H9 (cell line): ENCODE measurements around the gene TRIO. TPM values are rescaled to one million over a fixed set of nuclear protein-coding genes. Genes with fewer than 3 reads are reported as not detected.

Experiments used
- DNase-seq: peaks from one replicate; pipeline ENCODE4 v3.0.0-alpha.2; 2017
- H2AFZ ChIP-seq: one replicate; pipeline ENCODE4 v1.6.1; 2013; ENCODE audit warnings: mild to moderate bottlenecking, low read length, control low read depth, moderate library complexity
- H2AK5ac ChIP-seq: 2 replicates; pipeline ENCODE4 v1.6.1; 2013; ENCODE audit warnings: low read length, control low read depth, mixed read lengths; ENCODE audit not compliant: insufficient read length
- H2BK120ac ChIP-seq: one replicate; pipeline ENCODE4 v1.6.1; 2013; ENCODE audit warnings: low read depth, mild to moderate bottlenecking, low read length, control low read depth, inconsistent platforms; ENCODE audit not compliant: poor library complexity, severe bottlenecking
- H2BK12ac ChIP-seq: 2 replicates; pipeline ENCODE4 v1.6.1; 2013; ENCODE audit warnings: low read length, control low read depth, mixed read lengths, low read depth; ENCODE audit not compliant: insufficient read length
- H2BK15ac ChIP-seq: 2 replicates; pipeline ENCODE4 v1.6.1; 2013; ENCODE audit warnings: low read depth, low read length, control low read depth
- H2BK20ac ChIP-seq: one replicate; pipeline ENCODE4 v1.6.1; 2013; ENCODE audit warnings: low read depth, mild to moderate bottlenecking, low read length, control low read depth, inconsistent platforms; ENCODE audit not compliant: poor library complexity, severe bottlenecking
- H2BK5ac ChIP-seq: 2 replicates; pipeline ENCODE4 v1.6.1; 2013; ENCODE audit warnings: low read length, control low read depth, mixed read lengths; ENCODE audit not compliant: insufficient read length
- H3K14ac ChIP-seq: 2 replicates; pipeline ENCODE4 v1.6.1; 2013; ENCODE audit warnings: low read length, control low read depth; ENCODE audit not compliant: insufficient read depth
- H3K18ac ChIP-seq: 2 replicates; pipeline ENCODE4 v1.6.1; 2013; ENCODE audit warnings: low read depth, mild to moderate bottlenecking, mixed read lengths, low read length, control low read depth; ENCODE audit not compliant: insufficient read length
- H3K23ac ChIP-seq: 2 replicates; pipeline ENCODE4 v1.6.1; 2013; ENCODE audit warnings: low read length, control low read depth, mixed read lengths, low read depth; ENCODE audit not compliant: insufficient read length
- H3K23me2 ChIP-seq: 2 replicates; pipeline ENCODE4 v1.6.1; 2013; ENCODE audit warnings: low read depth, mild to moderate bottlenecking, mixed read lengths, low read length, control low read depth; ENCODE audit not compliant: insufficient read length, poor library complexity, severe bottlenecking
- H3K27ac ChIP-seq: 2 replicates; pipeline ENCODE4 v1.5.1; 2013; ENCODE audit warnings: low read length, control low read depth, mixed read lengths, low read depth; ENCODE audit not compliant: insufficient read length
- H3K27me3 ChIP-seq: 2 replicates; pipeline ENCODE4 v1.6.1; 2013; ENCODE audit warnings: low read length, control low read depth, inconsistent platforms; ENCODE audit not compliant: insufficient read depth
- H3K4ac ChIP-seq: 2 replicates; pipeline ENCODE4 v1.6.1; 2013; ENCODE audit warnings: low read depth, mild to moderate bottlenecking, control low read depth, inconsistent platforms, low read length, moderate library complexity
- H3K4me1 ChIP-seq: 2 replicates; pipeline ENCODE4 v1.6.1; 2013; ENCODE audit warnings: low read length, control low read depth, inconsistent platforms; ENCODE audit not compliant: insufficient read depth
- H3K4me2 ChIP-seq: 2 replicates; pipeline ENCODE4 v1.6.1; 2013; ENCODE audit warnings: low read length, control low read depth, mixed read lengths; ENCODE audit not compliant: insufficient read length, insufficient read depth
- H3K56ac ChIP-seq: 2 replicates; pipeline ENCODE4 v1.6.1; 2013; ENCODE audit warnings: low read depth, mild to moderate bottlenecking, mixed read lengths, low read length, control low read depth; ENCODE audit not compliant: insufficient read length
- H3K79me1 ChIP-seq: 2 replicates; pipeline ENCODE4 v1.6.1; 2013; ENCODE audit warnings: low read depth, mild to moderate bottlenecking, moderate library complexity, low read length, control low read depth, inconsistent platforms; ENCODE audit not compliant: insufficient read depth, poor library complexity, severe bottlenecking
- H3K79me2 ChIP-seq: 2 replicates; pipeline ENCODE4 v1.6.1; 2013; ENCODE audit warnings: low read length, control low read depth, inconsistent platforms; ENCODE audit not compliant: insufficient read depth
- H3K9ac ChIP-seq: 2 replicates; pipeline ENCODE4 v1.6.1; 2013; ENCODE audit warnings: low read length, control low read depth, mixed read lengths; ENCODE audit not compliant: insufficient read length; ENCODE audit errors: extremely low read depth
- H3K9me3 ChIP-seq: one replicate; pipeline ENCODE4 v1.6.1; 2013; ENCODE audit warnings: low read depth, low read length, inconsistent platforms; ENCODE audit not compliant: control insufficient read depth
- H3T11ph ChIP-seq: one replicate; pipeline ENCODE4 v1.6.1; 2013; ENCODE audit warnings: mild to moderate bottlenecking, low read length, control low read depth, inconsistent platforms
- H4K20me1 ChIP-seq: one replicate; pipeline ENCODE4 v1.6.1; 2013; ENCODE audit not compliant: control insufficient read depth, insufficient read length, insufficient read depth
- H4K5ac ChIP-seq: 2 replicates; pipeline ENCODE4 v1.6.1; 2013; ENCODE audit warnings: low read depth, mild to moderate bottlenecking, mixed read lengths, low read length, control low read depth; ENCODE audit not compliant: insufficient read length
- H4K8ac ChIP-seq: replicated peaks from 2 replicates; pipeline ENCODE4 v1.6.1; 2013; ENCODE audit warnings: low read length, control low read depth, mixed read lengths, low read depth; ENCODE audit not compliant: insufficient read length
- H4K91ac ChIP-seq: 2 replicates; pipeline ENCODE4 v1.6.1; 2013; ENCODE audit warnings: low read depth, mild to moderate bottlenecking, moderate library complexity, mixed read lengths, low read length, control low read depth; ENCODE audit not compliant: insufficient read length
- H3K27ac Mint-ChIP-seq, 3 experiments: 2 replicates in 2 of 3; 3 replicates in 1 of 3; pipeline ENCODE4 v1.8.0; 2020 to 2021; ENCODE audit warnings: mixed read lengths in 3 of 3, mild to moderate bottlenecking in 1 of 3, moderate library complexity in 1 of 3
- H3K27me3 Mint-ChIP-seq: 2 replicates; pipeline ENCODE4 v1.8.0; 2021; ENCODE audit warnings: low read depth, mild to moderate bottlenecking, moderate library complexity, mixed read lengths
- H3K36me3 Mint-ChIP-seq, 3 experiments: 2 replicates in 2 of 3; 3 replicates in 1 of 3; pipeline ENCODE4 v1.8.0; 2020 to 2021; ENCODE audit warnings: low read depth in 3 of 3, mixed read lengths in 3 of 3; ENCODE audit not compliant: insufficient read depth in 1 of 3
- H3K4me1 Mint-ChIP-seq, 2 experiments: 2 replicates each; pipeline ENCODE4 v1.8.0; 2020; ENCODE audit warnings: mixed read lengths in 2 of 2
- H3K4me3 Mint-ChIP-seq, 2 experiments: 2 replicates in 1 of 2; 3 replicates in 1 of 2; pipeline ENCODE4 v1.8.0; 2020 to 2021; ENCODE audit warnings: mild to moderate bottlenecking in 2 of 2, mixed read lengths in 2 of 2, moderate library complexity in 1 of 2
- H3K9me3 Mint-ChIP-seq, 2 experiments: 2 replicates in 1 of 2; 3 replicates in 1 of 2; pipeline ENCODE4 v1.8.0; 2020; ENCODE audit warnings: mild to moderate bottlenecking in 2 of 2, mixed read lengths in 2 of 2, moderate library complexity in 1 of 2
- WGBS: extraction: QIAGEN DNeasy Blood & Tissue Kit; methylation state at CpG from one replicate; pipeline ENCODE4 v1.1.7; 2013; ENCODE audit warnings: missing lambda C conversion rate, low lambda C conversion rate, mixed read lengths; ENCODE audit not compliant: insufficient read length; ENCODE audit errors: extremely low coverage; 5-methylcytosine and 5-hydroxymethylcytosine counted together
- total RNA-seq: library from RNA; stranded (reverse); gene quantifications from 2 replicates; pipeline ENCODE4 v1.2.1, GENCODE V29; 2021
- TF ChIP-seq, protein P1 (sequence below): fragments of 200-600 bp; sonication (generic); conservative IDR thresholded peaks from 3 replicates; pipeline ENCODE4 v1.8.0; 2021; ENCODE audit warnings: antibody characterized with exemption, mild to moderate bottlenecking

The TRIO gene
- total RNA-seq, 1 experiment from 2014 or later = 87.8 TPM

DNA sequence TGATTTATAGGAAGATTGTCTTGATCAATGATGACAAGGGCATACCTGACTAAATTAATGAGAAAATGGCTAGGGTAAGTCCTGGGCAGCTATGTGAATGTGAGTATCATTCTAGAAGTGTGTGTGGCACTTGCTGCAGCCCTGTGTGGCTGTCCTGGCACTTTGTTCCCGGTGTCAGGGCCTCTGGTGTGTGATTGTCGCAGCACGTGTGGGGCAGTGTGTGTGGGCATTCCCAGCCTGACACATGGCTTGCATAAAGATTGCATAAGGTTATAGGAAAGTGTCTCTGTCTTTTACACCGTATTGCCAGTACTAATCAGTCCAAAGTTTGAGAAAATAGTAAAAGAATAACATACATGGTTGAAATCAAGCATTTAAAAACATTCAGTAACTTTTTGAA lies 74.4 kb downstream of the TRIO start:
- no peak overlapping the region for H2BK12ac ChIP-seq
- no peak overlapping the region for H4K5ac ChIP-seq
- no peak overlapping the region for H3T11ph ChIP-seq
- H2AFZ ChIP-seq = no peak overlapping the region
- H3K27ac ChIP-seq = no peak overlapping the region
- H4K20me1 ChIP-seq = no peaks in the 10 kb centered on the region
- no peaks in the 10 kb centered on the region for H3K23me2 ChIP-seq
- no peak overlapping the region for H3K4ac ChIP-seq
- peaks cover 0 to 4% (median 0%) of the 10 kb centered on the region in 3 experiments; a peak in 2 of 7 replicates for H3K36me3 Mint-ChIP-seq
- H2BK5ac ChIP-seq = no peak overlapping the region
- no peaks in the 10 kb centered on the region for H3K9me3 ChIP-seq
- no peak overlapping the region for H4K91ac ChIP-seq
- no CpG with 5 or more reads among the region's 4 CpGs for WGBS
- no peak overlapping the region for H4K8ac ChIP-seq
- no peak for DNase-seq
- no peak overlapping the region for H3K4me3 Mint-ChIP-seq
- no peak overlapping the region for H3K18ac ChIP-seq
- no peaks in the 10 kb centered on the region for H3K27me3 ChIP-seq
- H2BK15ac ChIP-seq = no peak overlapping the region
- H3K79me2 ChIP-seq = peaks cover 34% of the 10 kb centered on the region; the same call in 1 of the 2 replicates
- H2BK120ac ChIP-seq = no peak overlapping the region
- H3K23ac ChIP-seq = no peak overlapping the region
- H3K9ac ChIP-seq = no peak overlapping the region
- H3K14ac ChIP-seq = no peak overlapping the region
- TF ChIP-seq, protein P1, sequence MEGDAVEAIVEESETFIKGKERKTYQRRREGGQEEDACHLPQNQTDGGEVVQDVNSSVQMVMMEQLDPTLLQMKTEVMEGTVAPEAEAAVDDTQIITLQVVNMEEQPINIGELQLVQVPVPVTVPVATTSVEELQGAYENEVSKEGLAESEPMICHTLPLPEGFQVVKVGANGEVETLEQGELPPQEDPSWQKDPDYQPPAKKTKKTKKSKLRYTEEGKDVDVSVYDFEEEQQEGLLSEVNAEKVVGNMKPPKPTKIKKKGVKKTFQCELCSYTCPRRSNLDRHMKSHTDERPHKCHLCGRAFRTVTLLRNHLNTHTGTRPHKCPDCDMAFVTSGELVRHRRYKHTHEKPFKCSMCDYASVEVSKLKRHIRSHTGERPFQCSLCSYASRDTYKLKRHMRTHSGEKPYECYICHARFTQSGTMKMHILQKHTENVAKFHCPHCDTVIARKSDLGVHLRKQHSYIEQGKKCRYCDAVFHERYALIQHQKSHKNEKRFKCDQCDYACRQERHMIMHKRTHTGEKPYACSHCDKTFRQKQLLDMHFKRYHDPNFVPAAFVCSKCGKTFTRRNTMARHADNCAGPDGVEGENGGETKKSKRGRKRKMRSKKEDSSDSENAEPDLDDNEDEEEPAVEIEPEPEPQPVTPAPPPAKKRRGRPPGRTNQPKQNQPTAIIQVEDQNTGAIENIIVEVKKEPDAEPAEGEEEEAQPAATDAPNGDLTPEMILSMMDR = no peak
- peaks cover 24% of the 10 kb centered on the region for H3K4me1 ChIP-seq
- no peaks in the 10 kb centered on the region for H3K27me3 Mint-ChIP-seq
- H3K4me2 ChIP-seq = no peak overlapping the region
- no peak overlapping the region for H3K56ac ChIP-seq
- peaks cover 8% of the 10 kb centered on the region for H3K79me1 ChIP-seq
- H3K27ac Mint-ChIP-seq = peak overlapping the region in 1 of 3 experiments; percentile 19; a peak in 1 of 7 replicates
- H2AK5ac ChIP-seq = no peak overlapping the region
- no peaks in the 10 kb centered on the region for H3K9me3 Mint-ChIP-seq
- no peak overlapping the region for H2BK20ac ChIP-seq
- peaks cover 92% of the 10 kb centered on the region in 2 experiments for H3K4me1 Mint-ChIP-seq
